WERI-Rb-1 (cell line): ENCODE results near the gene CEP63.

Experiments used
- DNase-seq: peaks from one replicate; pipeline ENCODE4 v3.0.0-alpha.2; 2020
- H3K27ac ChIP-seq: fragments of 250-450 bp; sonication (Bioruptor Pico); 2 replicates; pipeline ENCODE4 v1.5.1; 2020; ENCODE audit warnings: mild to moderate bottlenecking, moderate library complexity
- H3K27me3 ChIP-seq: fragments of 250-450 bp; sonication (Bioruptor Pico); 2 replicates; pipeline ENCODE4 v1.5.1; 2021; ENCODE audit warnings: mild to moderate bottlenecking, low read depth, moderate library complexity; ENCODE audit not compliant: insufficient read depth, severe bottlenecking
- H3K36me3 ChIP-seq: fragments of 250-450 bp; sonication (Bioruptor Pico); 2 replicates; pipeline ENCODE4 v1.5.1; 2020; ENCODE audit warnings: mild to moderate bottlenecking, moderate library complexity
- H3K4me3 ChIP-seq: 2 replicates; pipeline ENCODE4 v1.5.1; 2011; ENCODE audit warnings: low read depth, mild to moderate bottlenecking, control low read depth, low read length
- H3K9me3 ChIP-seq: fragments of 250-450 bp; sonication (Bioruptor Pico); 2 replicates; pipeline ENCODE4 v1.5.1; 2021; ENCODE audit warnings: mild to moderate bottlenecking, moderate library complexity; ENCODE audit not compliant: severe bottlenecking
- CTCF ChIP-seq: IDR thresholded peaks from 2 replicates; pipeline ENCODE4 v1.5.1; 2011; ENCODE audit warnings: low read depth, mild to moderate bottlenecking, control low read depth, inconsistent platforms, low read length

Gene CEP63

DNA sequence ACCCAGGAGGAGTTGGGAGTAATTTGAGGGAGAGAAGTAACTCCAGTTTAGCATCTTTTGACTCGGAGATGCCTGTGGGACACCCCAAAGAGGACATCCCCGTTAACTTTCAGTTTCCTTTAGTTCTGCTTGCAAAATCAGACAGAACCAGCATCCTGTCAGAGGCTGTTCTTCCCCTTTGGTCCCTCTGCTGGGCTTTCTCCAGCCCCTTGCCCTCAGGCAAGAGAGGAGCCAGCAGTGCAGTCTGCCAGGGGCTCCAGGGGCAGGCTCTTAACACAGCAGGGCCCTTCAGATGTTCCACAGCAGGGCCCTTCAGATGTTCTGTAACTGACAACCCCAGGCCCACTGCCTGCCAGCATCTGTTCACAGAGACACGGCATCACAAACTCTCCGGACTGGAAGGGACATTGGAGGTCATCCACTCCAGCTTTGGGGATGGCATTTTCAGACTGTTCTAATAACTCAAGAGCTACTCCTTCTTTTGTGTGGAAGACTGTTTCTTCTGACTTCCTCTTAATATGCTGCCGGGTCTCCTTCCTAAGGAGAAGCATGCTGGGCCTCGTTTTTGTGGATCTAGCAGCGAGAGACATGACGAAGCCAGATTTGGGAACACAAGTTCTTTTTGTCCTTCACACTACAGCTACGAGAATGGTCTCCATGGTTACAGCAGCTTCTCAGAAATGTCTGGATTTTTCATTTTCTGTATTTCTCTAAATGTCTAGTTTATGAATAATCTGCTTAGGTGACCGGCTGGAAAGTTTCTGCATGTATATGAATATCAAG, 113.1 kb downstream of the CEP63 start:
- Histone ChIP-seq H3K36me3 (no peaks in the 10 kb centered on the region), H3K27ac (no peak overlapping the region), H3K9me3 (no peaks in the 10 kb centered on the region), H3K4me3 (no peak overlapping the region), H3K27me3 (no peaks in the 10 kb centered on the region)
- TF ChIP-seq CTCF, result no peak
- no peak for DNase-seq

GRCh38 chr3:134600206-134600605, 114.3 kb downstream of the CEP63 start:
- no peak overlapping the region for H3K27ac ChIP-seq
- TF ChIP-seq CTCF, result no peak
- H3K27me3 ChIP-seq, result no peaks in the 10 kb centered on the region
- H3K36me3 ChIP-seq, result no peaks in the 10 kb centered on the region
- no peak overlapping the region for H3K4me3 ChIP-seq
- no peaks in the 10 kb centered on the region for H3K9me3 ChIP-seq
- no peak for DNase-seq

DNA sequence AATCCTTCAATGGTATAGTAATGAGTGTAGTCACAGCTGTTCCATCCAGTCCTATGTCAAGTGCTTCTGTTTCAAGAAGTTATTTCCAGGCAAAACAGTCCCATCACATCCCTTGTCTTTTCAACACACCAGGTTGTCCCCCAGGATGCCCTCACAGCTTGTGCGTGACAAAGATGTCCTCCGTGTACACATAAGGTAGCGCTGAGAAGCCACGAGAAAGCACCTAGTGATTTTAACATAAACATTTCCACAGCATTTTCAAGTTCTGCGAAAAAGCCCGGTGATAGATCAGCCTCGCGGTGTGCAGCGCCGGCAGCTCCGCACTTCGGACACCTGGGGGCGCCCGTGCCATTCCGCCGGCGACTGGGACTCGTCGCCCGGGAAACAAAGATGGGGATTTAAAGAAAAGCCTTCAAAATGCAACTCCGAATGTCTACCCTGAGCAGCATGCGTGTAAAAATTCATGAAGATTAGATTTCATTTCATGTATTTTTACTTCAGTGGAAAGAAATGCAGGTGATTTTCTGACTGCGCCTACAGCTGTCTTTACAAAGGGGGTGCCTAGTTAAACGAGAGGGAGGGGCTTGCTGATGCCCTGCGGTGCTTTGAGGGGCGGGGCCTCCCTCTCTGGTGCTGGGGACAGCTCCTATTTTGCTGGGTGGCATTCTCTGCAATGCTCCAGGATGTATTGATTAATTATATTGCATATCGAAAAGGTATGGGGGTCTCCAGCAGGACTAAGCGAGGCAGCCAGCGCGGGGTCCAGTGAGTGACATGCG, 115.0 kb downstream of the CEP63 start:
- TF ChIP-seq CTCF, result peak; percentile 88
- Histone ChIP-seq H3K27ac (no peak overlapping the region), H3K36me3 (no peaks in the 10 kb centered on the region), H3K27me3 (no peaks in the 10 kb centered on the region), H3K9me3 (no peaks in the 10 kb centered on the region), H3K4me3 (peak overlapping the region; percentile 27)
- DNase-seq, result peak; percentile 70

DNA sequence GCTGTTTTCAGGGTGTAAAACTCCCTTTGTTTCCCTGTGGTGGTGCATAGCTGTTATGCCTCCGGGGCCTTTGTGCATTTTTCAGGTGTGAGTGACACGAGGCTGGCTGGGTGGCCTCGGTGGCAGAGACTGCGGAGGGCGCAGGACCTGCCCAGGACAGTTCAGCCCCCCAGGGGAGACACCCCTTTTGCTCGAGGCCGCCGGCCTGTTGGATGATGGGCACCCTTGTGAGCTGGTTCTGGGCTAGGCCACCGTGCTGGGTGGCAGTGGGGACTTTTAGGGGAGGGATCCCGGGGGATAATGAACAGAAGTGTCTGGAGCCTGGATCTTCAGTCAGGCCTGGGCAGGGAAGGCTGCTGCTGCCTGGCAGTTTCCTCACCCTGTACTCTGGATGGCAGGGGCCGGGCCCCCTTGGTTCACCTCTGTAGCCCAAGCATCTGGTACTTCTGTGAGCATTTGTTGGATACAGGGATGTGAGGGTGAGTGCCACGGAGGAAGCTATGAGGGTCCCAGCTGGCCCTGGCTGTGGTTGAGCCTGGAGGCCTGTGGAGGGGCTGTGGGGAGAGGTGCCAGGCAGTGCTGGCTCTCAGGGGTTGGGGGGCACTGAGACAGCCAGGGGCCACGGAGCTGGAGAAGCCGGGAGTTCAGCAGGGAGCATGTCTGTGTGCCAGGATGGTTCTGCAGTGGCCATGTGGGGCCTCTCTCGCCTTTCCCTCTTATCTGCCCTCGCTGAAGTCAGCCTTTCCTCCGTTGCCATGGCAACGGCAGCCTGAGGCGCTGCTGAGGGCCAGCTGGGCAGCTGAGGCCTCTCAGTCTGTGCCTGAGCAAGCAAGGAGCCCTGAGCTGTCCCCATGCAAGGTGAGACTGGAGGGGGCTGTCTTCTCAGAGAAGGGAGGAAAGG, 115.9 kb downstream of the CEP63 start:
- peak; percentile 34; the same call in 1 of the 2 replicates for TF ChIP-seq CTCF
- H3K9me3 ChIP-seq, result no peaks in the 10 kb centered on the region
- H3K27me3 ChIP-seq, result no peaks in the 10 kb centered on the region
- no peaks in the 10 kb centered on the region for H3K36me3 ChIP-seq
- no peak overlapping the region for H3K27ac ChIP-seq
- peak; percentile 83 for DNase-seq
- H3K4me3 ChIP-seq, result no peak overlapping the region

- TF ChIP-seq CTCF, result no peak
- Histone ChIP-seq H3K27ac (no peak overlapping the region), H3K27me3 (no peaks in the 10 kb centered on the region), H3K4me3 (no peak overlapping the region), H3K9me3 (no peaks in the 10 kb centered on the region), H3K36me3 (no peaks in the 10 kb centered on the region)
- DNase-seq, result no peak
These were observed 116.6 kb downstream of the CEP63 start for GRCh38 chr3:134602440-134602814.
